Esophagus muscularis mucosa (tissue), 4 donors: ENCODE measurements around the gene ZBTB7C.

Experiments
- EP300 ChIP-seq: sonication (generic); formaldehyde crosslinking; IDR thresholded peaks from one replicate; pipeline ENCODE4 v1.6.1; 2017; ENCODE audit warnings: antibody characterized with exemption
- POLR2A ChIP-seq: fragments of 450-650 bp; IDR thresholded peaks from one replicate; pipeline ENCODE4 v1.6.1; 2017; ENCODE audit warnings: antibody characterized with exemption, moderate library complexity, mild to moderate bottlenecking, low read depth
- POLR2AphosphoS5 ChIP-seq, 2 donors: sonication (generic); formaldehyde crosslinking; IDR thresholded peaks; one replicate each; pipeline ENCODE4 v1.6.1; 2017; ENCODE audit warnings: antibody characterized with exemption in 2 of 2
- TF ChIP-seq, protein P1 (sequence below), 3 experiments: fragments of 200-600 bp in 2 of 3; fragments of 450-650 bp in 1 of 3; sonication (generic) in 2 of 3; IDR thresholded peaks; one replicate each; pipeline ENCODE4 v1.5.1; 2017 to 2019; ENCODE audit warnings: antibody characterized with exemption in 3 of 3, mild to moderate bottlenecking in 2 of 3, moderate library complexity in 1 of 3

DNA sequence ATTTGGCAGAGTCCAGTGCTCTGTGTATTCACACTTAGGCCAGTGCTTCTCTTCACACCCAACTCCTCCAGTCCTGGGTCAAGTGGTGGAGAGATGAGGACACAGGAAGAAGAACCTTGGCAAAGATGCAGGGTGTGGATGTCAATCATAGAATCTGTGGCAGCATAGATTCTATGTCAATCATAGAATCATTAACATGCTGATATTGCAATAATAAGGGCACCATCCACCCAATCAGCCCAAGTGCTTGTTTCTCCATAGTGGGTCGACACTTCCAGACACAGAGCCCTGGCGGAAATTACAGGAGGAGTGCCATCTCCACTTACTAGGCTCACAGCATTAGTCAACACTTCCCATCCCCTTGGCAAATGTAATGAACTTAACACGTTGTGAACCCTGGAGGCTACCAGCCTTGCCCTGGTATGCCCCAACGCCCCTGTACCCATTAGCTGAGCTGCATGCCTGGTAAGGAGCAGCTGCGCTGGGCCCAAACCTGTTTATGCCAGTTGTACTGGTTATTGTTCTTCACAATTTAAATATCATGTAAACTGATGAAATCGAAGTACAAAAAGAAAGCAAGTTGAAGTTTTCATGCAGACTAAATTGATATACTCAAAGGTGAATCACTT is 317.2 kb downstream of the ZBTB7C start:
- TF ChIP-seq, protein P1, sequence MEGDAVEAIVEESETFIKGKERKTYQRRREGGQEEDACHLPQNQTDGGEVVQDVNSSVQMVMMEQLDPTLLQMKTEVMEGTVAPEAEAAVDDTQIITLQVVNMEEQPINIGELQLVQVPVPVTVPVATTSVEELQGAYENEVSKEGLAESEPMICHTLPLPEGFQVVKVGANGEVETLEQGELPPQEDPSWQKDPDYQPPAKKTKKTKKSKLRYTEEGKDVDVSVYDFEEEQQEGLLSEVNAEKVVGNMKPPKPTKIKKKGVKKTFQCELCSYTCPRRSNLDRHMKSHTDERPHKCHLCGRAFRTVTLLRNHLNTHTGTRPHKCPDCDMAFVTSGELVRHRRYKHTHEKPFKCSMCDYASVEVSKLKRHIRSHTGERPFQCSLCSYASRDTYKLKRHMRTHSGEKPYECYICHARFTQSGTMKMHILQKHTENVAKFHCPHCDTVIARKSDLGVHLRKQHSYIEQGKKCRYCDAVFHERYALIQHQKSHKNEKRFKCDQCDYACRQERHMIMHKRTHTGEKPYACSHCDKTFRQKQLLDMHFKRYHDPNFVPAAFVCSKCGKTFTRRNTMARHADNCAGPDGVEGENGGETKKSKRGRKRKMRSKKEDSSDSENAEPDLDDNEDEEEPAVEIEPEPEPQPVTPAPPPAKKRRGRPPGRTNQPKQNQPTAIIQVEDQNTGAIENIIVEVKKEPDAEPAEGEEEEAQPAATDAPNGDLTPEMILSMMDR (IDR thresholded peaks at IDR 0.05): no peak
- no peak for TF ChIP-seq POLR2A
- TF ChIP-seq POLR2AphosphoS5 (IDR thresholded peaks at IDR 0.05): no peak
- no peak for TF ChIP-seq EP300
